GM12878 (cell line): ENCODE measurements around the gene MYMK. TPM values are rescaled to one million over a fixed set of nuclear protein-coding genes. Genes with fewer than 3 reads are reported as not detected.

ENCODE experiments used
- ATAC-seq: fragments of 200-7000 bp; cut with Tn5 transposase; 3 replicates; pipeline ENCODE4 v1.9.1; 2020; ENCODE audit warnings: mild to moderate bottlenecking, moderate library complexity
- BruUV-seq: library from RNA; stranded (reverse); fragments of 400-500 nt; replicated peaks from 2 replicates; lab custom pipeline; 2021; lab: Mats Ljungman, UMichigan
- CTCF ChIA-PET: fragments of 300-600 bp; sonication (Branson Sonifier 250); formaldehyde crosslinking; extraction: SDS; loops from one replicate; lab custom pipeline; 2021; ENCODE audit warnings: inconsistent platforms; lab: Yijun Ruan, JAX
- POLR2A ChIA-PET: fragments of 350-600 bp; formaldehyde crosslinking; extraction: SDS; loops from one replicate; lab custom pipeline; 2021; ENCODE audit warnings: inconsistent platforms; lab: Charles Lee
- RAD21 ChIA-PET: fragments of 300-600 bp; sonication (Branson Sonifier 250); formaldehyde crosslinking; loops from one replicate; lab custom pipeline; 2023; ENCODE audit warnings: antibody characterized with exemption; ENCODE audit not compliant: unreplicated experiment; lab: Charles Lee
- SMC1A ChIA-PET: fragments of 300-600 bp; sonication (Branson Sonifier 250); formaldehyde crosslinking; loops from one replicate; lab custom pipeline; 2023; ENCODE audit not compliant: unreplicated experiment, uncharacterized antibody; lab: Charles Lee
- DNase-seq: peaks from one replicate; pipeline ENCODE4 v3.0.0-alpha.2; 2011; ENCODE audit warnings: low read depth, low spot score
- FAIRE-seq: peaks from 3 replicates; lab custom pipeline; 2011; peaks lifted over from hg19 to GRCh38; lab: Jason Lieb, UNC
- H2AFZ ChIP-seq: 2 replicates; pipeline ENCODE4 v1.6.0; 2011; ENCODE audit warnings: low read depth, low read length, control low read depth; ENCODE audit not compliant: control insufficient read depth
- H3K27ac ChIP-seq: 2 replicates; pipeline ENCODE4 v1.5.1; 2011; ENCODE audit warnings: control low read depth; ENCODE audit not compliant: control insufficient read depth, insufficient read depth
- H3K27me3 ChIP-seq, 2 experiments: replicated peaks in 1 of 2; 2 replicates each; pipeline versions ENCODE4 v1.6.0 to v1.6.1; 2011; ENCODE audit warnings: low read length in 1 of 2; ENCODE audit not compliant: control insufficient read depth in 2 of 2, insufficient read depth in 2 of 2
- H3K36me3 ChIP-seq, 2 experiments: 2 replicates each; pipeline ENCODE4 v1.5.1; 2011; ENCODE audit warnings: low read length in 1 of 2; ENCODE audit not compliant: control insufficient read depth in 2 of 2, insufficient read depth in 2 of 2
- H3K4me1 ChIP-seq: 2 replicates; pipeline ENCODE4 v1.6.1; 2011; ENCODE audit warnings: mild to moderate bottlenecking, low read length, moderate library complexity, mixed read lengths; ENCODE audit not compliant: control insufficient read depth, insufficient read depth
- H3K4me2 ChIP-seq: 2 replicates; pipeline ENCODE4 v1.6.0; 2011; ENCODE audit warnings: control low read depth; ENCODE audit not compliant: control insufficient read depth, insufficient read depth
- H3K4me3 ChIP-seq: fragments of 200-600 bp; sonication (generic); 2 replicates; pipeline ENCODE4 v1.5.1; 2016
- H3K79me2 ChIP-seq: 2 replicates; pipeline ENCODE4 v1.6.0; 2011; ENCODE audit warnings: low read length; ENCODE audit not compliant: control insufficient read depth, insufficient read depth
- H3K9ac ChIP-seq: 2 replicates; pipeline ENCODE4 v1.8.0; 2011; ENCODE audit warnings: low read length, control low read depth, mixed read lengths; ENCODE audit not compliant: control insufficient read depth, insufficient read depth
- H3K9me3 ChIP-seq: replicated peaks from 3 replicates; pipeline ENCODE4 v1.5.1; 2011; ENCODE audit warnings: mild to moderate bottlenecking, low read length; ENCODE audit not compliant: control insufficient read depth, insufficient read depth
- H4K20me1 ChIP-seq: 2 replicates; pipeline ENCODE4 v1.6.0; 2011; ENCODE audit not compliant: control insufficient read depth, insufficient read depth
- BMI1 ChIP-seq: fragments of 450-650 bp; IDR thresholded peaks from 2 replicates; pipeline ENCODE4 v1.6.1; 2016; ENCODE audit warnings: mild to moderate bottlenecking, moderate library complexity, borderline replicate concordance
- BRCA1 ChIP-seq: IDR thresholded peaks from 2 replicates; pipeline ENCODE4 v1.6.1; 2011; ENCODE audit warnings: low read depth, low read length, improper control_type of control experiment
- CEBPZ ChIP-seq: fragments of 150-350 bp; IDR thresholded peaks from 2 replicates; pipeline ENCODE4 v1.6.1; 2016; ENCODE audit warnings: low read depth, low read length
- CHD1 ChIP-seq: IDR thresholded peaks from 2 replicates; pipeline ENCODE4 v1.6.1; 2012; ENCODE audit warnings: low read depth, low read length, improper control_type of control experiment
- CREM ChIP-seq: IDR thresholded peaks from 2 replicates; pipeline ENCODE4 v1.6.1; 2014; ENCODE audit warnings: antibody characterized with exemption, low read depth
- DPF2 ChIP-seq: fragments of 450-650 bp; IDR thresholded peaks from 2 replicates; pipeline ENCODE4 v1.6.1; 2017; ENCODE audit warnings: mild to moderate bottlenecking
- GATAD2B ChIP-seq: fragments of 450-650 bp; conservative IDR thresholded peaks from 2 replicates; pipeline ENCODE4 v1.6.1; 2017; ENCODE audit warnings: low read depth, mild to moderate bottlenecking, moderate library complexity
- JUND ChIP-seq: IDR thresholded peaks from 2 replicates; pipeline ENCODE4 v1.6.1; 2012; ENCODE audit warnings: low read depth, mild to moderate bottlenecking, low read length, improper control_type of control experiment, moderate library complexity
- MYC ChIP-seq: IDR thresholded peaks from 2 replicates; pipeline ENCODE4 v1.6.1; 2011; ENCODE audit warnings: mild to moderate bottlenecking, low read length, moderate library complexity, inconsistent platforms; ENCODE audit not compliant: insufficient read depth, insufficient replicate concordance, insufficient read length, severe bottlenecking
- POLR2AphosphoS2 ChIP-seq: IDR thresholded peaks from 2 replicates; pipeline ENCODE4 v1.6.1; 2011; ENCODE audit warnings: low read depth, mild to moderate bottlenecking, low read length, improper control_type of control experiment, moderate library complexity
- PRDM15 ChIP-seq: fragments of 450-650 bp; formaldehyde crosslinking; IDR thresholded peaks from 2 replicates; pipeline ENCODE4 v1.4.0; 2020; ENCODE audit warnings: mild to moderate bottlenecking, moderate library complexity
- RB1 ChIP-seq: fragments of 450-650 bp; formaldehyde crosslinking; IDR thresholded peaks from 2 replicates; pipeline ENCODE4 v1.6.1; 2017; ENCODE audit warnings: mild to moderate bottlenecking, borderline replicate concordance
- SIN3A ChIP-seq: IDR thresholded peaks from 2 replicates; pipeline ENCODE4 v1.6.1; 2012; ENCODE audit warnings: low read depth, low read length, improper control_type of control experiment
- SMARCA5 ChIP-seq: fragments of 450-650 bp; IDR thresholded peaks from 2 replicates; pipeline ENCODE4 v1.6.1; 2017; ENCODE audit warnings: mild to moderate bottlenecking
- SREBF1 ChIP-seq: IDR thresholded peaks from 2 replicates; pipeline ENCODE4 v1.6.1; 2012; ENCODE audit warnings: mild to moderate bottlenecking, low read length
- WGBS: methylation state at CpG from one replicate; pipeline ENCODE4 v1.1.6; 2016; ENCODE audit warnings: low lambda C conversion rate; ENCODE audit not compliant: insufficient replicate concordance, insufficient coverage; ENCODE audit errors: missing lambda C conversion rate; 5-methylcytosine and 5-hydroxymethylcytosine counted together
- in situ Hi-C: fragments of 300-500 bp; cut with MboI; formaldehyde crosslinking; loops from 9 replicates; pipeline ENCODE4 v1.14.3; 2018; ENCODE audit warnings: mixed read lengths
- intact Hi-C: fragments of 100-400 bp; cut with micrococcal nuclease; formaldehyde crosslinking; loops from one replicate; pipeline ENCODE4 v1.14.2; 2022; ENCODE audit not compliant: unreplicated experiment
- polyA plus RNA-seq, 11 experiments: library from polyadenylated mRNA; depleted of rRNA in 4 of 11; unstranded in 6 of 11; stranded (reverse) in 5 of 11; fragments of >200 nt; fragmentation: Nextera tagmentation in 4 of 11; fragmentation: Illumina TruSeq in 1 of 11; extraction: Ambion mirVana in 4 of 11; extraction: Trizol in 1 of 11; gene quantifications; 1 replicate in 1 of 11; 2 replicates in 10 of 11; pipeline versions ENCODE4 v1.2.1 to v1.2.3, GENCODE V29; 2011 to 2016; ENCODE audit warnings: inconsistent platforms in 2 of 11, missing spikeins in 2 of 11, low read depth in 1 of 11
- total RNA-seq, 4 experiments: library from RNA; depleted of rRNA in 3 of 4; stranded (reverse); fragments of >200 nt in 3 of 4; fragmentation: Illumina TruSeq in 1 of 4; extraction: Trizol in 1 of 4; gene quantifications; 2 replicates each; pipeline versions ENCODE4 v1.2.1 to v1.2.3, GENCODE V29; 2013 to 2021
- TF ChIP-seq, protein P1 (sequence below): IDR thresholded peaks from 2 replicates; pipeline ENCODE4 v1.6.1; 2011; ENCODE audit warnings: mild to moderate bottlenecking, low read depth, low read length, moderate library complexity; ENCODE audit not compliant: insufficient replicate concordance
- TF ChIP-seq, protein P2 (sequence below): IDR thresholded peaks from 2 replicates; pipeline ENCODE4 v1.6.1; 2012; ENCODE audit warnings: low read length, inconsistent platforms

MYMK gene
- total and polyA plus RNA-seq, 10 of the 15 experiments (the other 5 are each of a cell fraction or from before 2014, with no cell fraction given), result not detected

DNA sequence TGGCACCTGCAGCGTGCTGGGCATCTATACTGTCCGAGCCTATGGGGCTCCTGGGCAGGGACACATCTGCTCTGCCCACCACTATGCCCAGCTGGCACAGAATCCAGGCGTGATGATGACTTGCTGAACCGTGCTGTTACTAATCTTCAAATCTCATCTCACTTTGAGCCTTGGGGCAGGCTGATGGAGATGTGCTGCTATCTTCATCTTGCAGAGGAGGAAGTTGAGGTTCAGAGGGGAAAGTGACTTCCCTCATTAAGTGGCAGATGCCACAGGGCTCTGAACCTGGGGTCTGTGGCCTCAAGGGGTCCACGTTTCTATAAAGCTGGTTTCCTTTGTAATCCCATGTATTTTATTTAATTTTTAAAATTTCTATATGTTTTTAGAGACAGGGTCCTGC is 50.5 kb downstream of the MYMK start:
- Histone ChIP-seq H3K4me1 (peaks cover 15% of the 10 kb centered on the region), H2AFZ (no peak overlapping the region), H3K4me3 (no peak overlapping the region), H3K36me3 (peaks cover 9 to 24% of the 10 kb centered on the region in 2 experiments; a peak in 3 of 4 replicates), H3K9ac (no peak overlapping the region), H3K79me2 (peaks cover 30% of the 10 kb centered on the region), H4K20me1 (peaks cover 3% of the 10 kb centered on the region; the same call in 1 of the 2 replicates), H3K4me2 (no peak overlapping the region), H3K27me3 (no peaks in the 10 kb centered on the region), H3K9me3 (no peaks in the 10 kb centered on the region), H3K27ac (no peak overlapping the region)
- ATAC-seq (no peak), DNase-seq (no peak), FAIRE-seq (no peak)
- ChIA-PET POLR2A (no interaction called here), CTCF (no interaction called here), SMC1A (no interaction called here), RAD21 (no interaction called here)
- in situ Hi-C loops (no loop called here), intact Hi-C loops (no loop called here)
- 38% methylated on average over 5 of the region's 5 CpGs for WGBS
- no peak for TF ChIP-seq BRCA1
- no peak for TF ChIP-seq JUND
- TF ChIP-seq, protein P1, sequence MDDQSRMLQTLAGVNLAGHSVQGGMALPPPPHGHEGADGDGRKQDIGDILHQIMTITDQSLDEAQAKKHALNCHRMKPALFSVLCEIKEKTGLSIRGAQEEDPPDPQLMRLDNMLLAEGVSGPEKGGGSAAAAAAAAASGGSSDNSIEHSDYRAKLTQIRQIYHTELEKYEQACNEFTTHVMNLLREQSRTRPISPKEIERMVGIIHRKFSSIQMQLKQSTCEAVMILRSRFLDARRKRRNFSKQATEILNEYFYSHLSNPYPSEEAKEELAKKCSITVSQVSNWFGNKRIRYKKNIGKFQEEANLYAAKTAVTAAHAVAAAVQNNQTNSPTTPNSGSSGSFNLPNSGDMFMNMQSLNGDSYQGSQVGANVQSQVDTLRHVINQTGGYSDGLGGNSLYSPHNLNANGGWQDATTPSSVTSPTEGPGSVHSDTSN, result no peak
- TF ChIP-seq CEBPZ, result no peak
- no peak for TF ChIP-seq SREBF1
- no peak for TF ChIP-seq CREM
- TF ChIP-seq RB1, result no peak
- no peak for TF ChIP-seq DPF2
- no peak for TF ChIP-seq SIN3A
- no peak for TF ChIP-seq MYC
- no peak for TF ChIP-seq SMARCA5
- no peak for TF ChIP-seq GATAD2B
- TF ChIP-seq PRDM15, result no peak
- no peak for TF ChIP-seq BMI1
- no peak for TF ChIP-seq POLR2AphosphoS2
- no peak for TF ChIP-seq CHD1
- TF ChIP-seq, protein P2, sequence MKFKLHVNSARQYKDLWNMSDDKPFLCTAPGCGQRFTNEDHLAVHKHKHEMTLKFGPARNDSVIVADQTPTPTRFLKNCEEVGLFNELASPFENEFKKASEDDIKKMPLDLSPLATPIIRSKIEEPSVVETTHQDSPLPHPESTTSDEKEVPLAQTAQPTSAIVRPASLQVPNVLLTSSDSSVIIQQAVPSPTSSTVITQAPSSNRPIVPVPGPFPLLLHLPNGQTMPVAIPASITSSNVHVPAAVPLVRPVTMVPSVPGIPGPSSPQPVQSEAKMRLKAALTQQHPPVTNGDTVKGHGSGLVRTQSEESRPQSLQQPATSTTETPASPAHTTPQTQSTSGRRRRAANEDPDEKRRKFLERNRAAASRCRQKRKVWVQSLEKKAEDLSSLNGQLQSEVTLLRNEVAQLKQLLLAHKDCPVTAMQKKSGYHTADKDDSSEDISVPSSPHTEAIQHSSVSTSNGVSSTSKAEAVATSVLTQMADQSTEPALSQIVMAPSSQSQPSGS, result no peak
- BruUV-seq, result no TSS peak
